GM12878 (cell line): Measurements from ENCODE around the gene PTCD3. TPM values are rescaled to one million over a fixed set of nuclear protein-coding genes. Genes with fewer than 3 reads are reported as not detected.

Source experiments
- FOS ChIP-seq: IDR thresholded peaks from 3 replicates; pipeline ENCODE4 v1.6.1; 2011; ENCODE audit warnings: borderline replicate concordance; ENCODE audit not compliant: insufficient read length; ENCODE audit errors: extremely low read depth
- GABPA ChIP-seq: IDR thresholded peaks from 2 replicates; pipeline ENCODE4 v1.6.1; 2014; ENCODE audit warnings: antibody characterized with exemption, low read depth, mild to moderate bottlenecking, inconsistent platforms
- IKZF2 ChIP-seq, 2 experiments: fragments of 450-650 bp; IDR thresholded peaks; 2 replicates each; pipeline ENCODE4 v1.6.1; 2017; ENCODE audit warnings: mild to moderate bottlenecking in 2 of 2, moderate library complexity in 2 of 2
- KAT2A ChIP-seq: conservative IDR thresholded peaks from 2 replicates; pipeline ENCODE4 v1.6.1; 2011; ENCODE audit warnings: low read depth, low read length; ENCODE audit not compliant: control insufficient read depth
- MEF2B ChIP-seq: fragments of 450-650 bp; IDR thresholded peaks from 2 replicates; pipeline ENCODE4 v1.6.1; 2018; ENCODE audit warnings: mild to moderate bottlenecking, moderate library complexity; ENCODE audit not compliant: partially characterized antibody, poor library complexity, severe bottlenecking
- MYC ChIP-seq: IDR thresholded peaks from 2 replicates; pipeline ENCODE4 v1.6.1; 2011; ENCODE audit warnings: mild to moderate bottlenecking, low read length, moderate library complexity, inconsistent platforms; ENCODE audit not compliant: insufficient read depth, insufficient replicate concordance, insufficient read length, severe bottlenecking
- NR2C2 ChIP-seq: IDR thresholded peaks from 2 replicates; pipeline ENCODE4 v1.6.1; 2011; ENCODE audit warnings: borderline replicate concordance, low read depth; ENCODE audit not compliant: control insufficient read depth, insufficient read length
- NR2F1 ChIP-seq: fragments of 450-650 bp; conservative IDR thresholded peaks from 2 replicates; pipeline ENCODE4 v1.6.1; 2017; ENCODE audit warnings: mild to moderate bottlenecking
- POLR2AphosphoS5 ChIP-seq: IDR thresholded peaks from 2 replicates; pipeline ENCODE4 v1.6.1; 2011; ENCODE audit warnings: mild to moderate bottlenecking, low read length, inconsistent platforms
- RAD51 ChIP-seq: fragments of 450-650 bp; IDR thresholded peaks from 2 replicates; pipeline ENCODE4 v1.6.1; 2016; ENCODE audit warnings: moderate library complexity, mild to moderate bottlenecking, inconsistent platforms
- SMAD5 ChIP-seq: IDR thresholded peaks from 2 replicates; pipeline ENCODE4 v1.6.1; 2016; ENCODE audit warnings: antibody characterized with exemption, low read depth
- SPI1 ChIP-seq: IDR thresholded peaks from 2 replicates; pipeline ENCODE4 v1.6.1; 2011; ENCODE audit warnings: low read depth, mild to moderate bottlenecking, low read length, moderate library complexity, borderline replicate concordance; ENCODE audit not compliant: insufficient read depth
- TBL1XR1 ChIP-seq: IDR thresholded peaks from 2 replicates; pipeline ENCODE4 v1.6.1; 2012; ENCODE audit warnings: low read depth, low read length, improper control_type of control experiment
- YY1 ChIP-seq: IDR thresholded peaks from 2 replicates; pipeline ENCODE4 v1.6.1; 2011; ENCODE audit warnings: low read depth, mild to moderate bottlenecking, low read length
- ZNF217 ChIP-seq: fragments of 450-650 bp; IDR thresholded peaks from 2 replicates; pipeline ENCODE4 v1.6.1; 2017; ENCODE audit warnings: antibody characterized with exemption, mild to moderate bottlenecking
- ZNF592 ChIP-seq: fragments of 450-650 bp; IDR thresholded peaks from 2 replicates; pipeline ENCODE4 v1.6.1; 2017; ENCODE audit warnings: mild to moderate bottlenecking, moderate library complexity
- ZNF687 ChIP-seq: fragments of 450-650 bp; IDR thresholded peaks from 2 replicates; pipeline ENCODE4 v1.6.1; 2017; ENCODE audit warnings: mild to moderate bottlenecking, moderate library complexity
- polyA plus RNA-seq, 11 experiments: library from polyadenylated mRNA; depleted of rRNA in 4 of 11; unstranded in 6 of 11; stranded (reverse) in 5 of 11; fragments of >200 nt; fragmentation: Nextera tagmentation in 4 of 11; fragmentation: Illumina TruSeq in 1 of 11; extraction: Ambion mirVana in 4 of 11; extraction: Trizol in 1 of 11; gene quantifications; 1 replicate in 1 of 11; 2 replicates in 10 of 11; pipeline versions ENCODE4 v1.2.1 to v1.2.3, GENCODE V29; 2011 to 2016; ENCODE audit warnings: inconsistent platforms in 2 of 11, missing spikeins in 2 of 11, low read depth in 1 of 11
- total RNA-seq, 4 experiments: library from RNA; depleted of rRNA in 3 of 4; stranded (reverse); fragments of >200 nt in 3 of 4; fragmentation: Illumina TruSeq in 1 of 4; extraction: Trizol in 1 of 4; gene quantifications; 2 replicates each; pipeline versions ENCODE4 v1.2.1 to v1.2.3, GENCODE V29; 2013 to 2021
- TF ChIP-seq, protein P1 (sequence below), 3 experiments: IDR thresholded peaks in 2 of 3; conservative IDR thresholded peaks in 1 of 3; 2 replicates each; pipeline ENCODE4 v1.5.1; 2011; ENCODE audit warnings: low read depth in 3 of 3, low read length in 3 of 3, mild to moderate bottlenecking in 3 of 3, control low read depth in 2 of 3, moderate library complexity in 2 of 3, inconsistent platforms in 1 of 3, mixed read lengths in 1 of 3; ENCODE audit not compliant: control insufficient read depth in 2 of 3, insufficient read depth in 1 of 3; ENCODE audit errors: extremely low read depth in 1 of 3

Gene PTCD3
- total and polyA plus RNA-seq, 10 of the 15 experiments (the other 5 are each of a cell fraction or from before 2014, with no cell fraction given): 44.7 to 177 (median 127) TPM

DNA sequence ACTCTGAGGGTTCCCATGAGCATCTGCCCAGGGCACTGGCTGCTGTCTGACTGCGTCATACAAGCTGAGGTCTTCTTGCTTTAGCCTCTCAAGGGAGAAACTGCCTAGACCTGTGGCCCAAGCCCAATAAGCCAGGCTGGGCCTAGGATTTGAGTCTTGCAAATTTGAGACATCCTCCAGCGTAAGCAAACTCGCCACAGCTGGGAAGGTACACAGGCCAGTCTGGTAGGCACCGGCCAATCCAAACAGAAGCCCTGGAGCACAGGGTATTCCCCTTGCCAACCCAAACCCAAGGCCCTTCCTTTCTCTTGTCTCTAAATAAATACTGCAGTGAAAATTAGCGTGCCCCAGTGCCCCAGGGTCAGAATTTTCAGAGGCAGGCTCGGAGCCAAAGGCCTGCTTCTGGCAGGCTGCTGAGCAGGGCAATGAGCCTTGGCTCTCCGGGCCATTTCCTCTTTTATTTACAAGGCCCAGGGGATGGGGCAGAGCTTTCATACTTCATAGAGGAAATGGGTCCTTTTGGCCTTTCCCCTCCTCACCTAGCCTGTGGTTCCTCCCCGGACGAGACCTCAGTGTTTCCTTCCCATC is 33.7 kb upstream of the PTCD3 start (continued):
- TF ChIP-seq NR2C2: no peak
- TF ChIP-seq TBL1XR1: no peak
- no peak for TF ChIP-seq POLR2AphosphoS5
- TF ChIP-seq MYC: no peak
- no peak for TF ChIP-seq FOS
- peak; percentile 78; the same call in 1 of the 2 replicates for TF ChIP-seq ZNF687
- TF ChIP-seq SPI1: peak; percentile 88
- TF ChIP-seq NR2F1: 0 out of 2 replicates have a peak, but pooled peaks have one; percentile 24
- peak; percentile 39; a peak in 2 of 4 replicates for TF ChIP-seq IKZF2 (IDR thresholded peaks at IDR 0.05)
- TF ChIP-seq SMAD5: no peak
- no peak for TF ChIP-seq ZNF592
- no peak for TF ChIP-seq GABPA
- peak; percentile 32 for TF ChIP-seq MEF2B
- TF ChIP-seq, protein P1, sequence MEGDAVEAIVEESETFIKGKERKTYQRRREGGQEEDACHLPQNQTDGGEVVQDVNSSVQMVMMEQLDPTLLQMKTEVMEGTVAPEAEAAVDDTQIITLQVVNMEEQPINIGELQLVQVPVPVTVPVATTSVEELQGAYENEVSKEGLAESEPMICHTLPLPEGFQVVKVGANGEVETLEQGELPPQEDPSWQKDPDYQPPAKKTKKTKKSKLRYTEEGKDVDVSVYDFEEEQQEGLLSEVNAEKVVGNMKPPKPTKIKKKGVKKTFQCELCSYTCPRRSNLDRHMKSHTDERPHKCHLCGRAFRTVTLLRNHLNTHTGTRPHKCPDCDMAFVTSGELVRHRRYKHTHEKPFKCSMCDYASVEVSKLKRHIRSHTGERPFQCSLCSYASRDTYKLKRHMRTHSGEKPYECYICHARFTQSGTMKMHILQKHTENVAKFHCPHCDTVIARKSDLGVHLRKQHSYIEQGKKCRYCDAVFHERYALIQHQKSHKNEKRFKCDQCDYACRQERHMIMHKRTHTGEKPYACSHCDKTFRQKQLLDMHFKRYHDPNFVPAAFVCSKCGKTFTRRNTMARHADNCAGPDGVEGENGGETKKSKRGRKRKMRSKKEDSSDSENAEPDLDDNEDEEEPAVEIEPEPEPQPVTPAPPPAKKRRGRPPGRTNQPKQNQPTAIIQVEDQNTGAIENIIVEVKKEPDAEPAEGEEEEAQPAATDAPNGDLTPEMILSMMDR (IDR thresholded peaks at IDR 0.05 in 2 of 3, conservative IDR thresholded peaks at IDR 0.05 in 1 of 3; ENCODE audit: control insufficient read depth in 2 of 3, extremely low read depth in 1 of 3, insufficient read depth in 1 of 3, low read depth in 3 of 3, low read length in 3 of 3): no peak
- TF ChIP-seq ZNF217: no peak
- TF ChIP-seq KAT2A: no peak
- TF ChIP-seq YY1: no peak
- no peak for TF ChIP-seq RAD51
